Anterior cingulate cortex (tissue), 58 donors: ENCODE measurements around the gene TOMM5.
"Not testable (repeated sequence)": the region's sequence is repeated elsewhere in the genome, so short reads cannot be mapped to it uniquely, and the experiment has no call there.

ENCODE experiments used
- DNase-seq, 58 donors: peaks; one replicate each; lab custom pipeline; 2025; lab: John Stamatoyannopoulos, UW

Gene TOMM5

DNA sequence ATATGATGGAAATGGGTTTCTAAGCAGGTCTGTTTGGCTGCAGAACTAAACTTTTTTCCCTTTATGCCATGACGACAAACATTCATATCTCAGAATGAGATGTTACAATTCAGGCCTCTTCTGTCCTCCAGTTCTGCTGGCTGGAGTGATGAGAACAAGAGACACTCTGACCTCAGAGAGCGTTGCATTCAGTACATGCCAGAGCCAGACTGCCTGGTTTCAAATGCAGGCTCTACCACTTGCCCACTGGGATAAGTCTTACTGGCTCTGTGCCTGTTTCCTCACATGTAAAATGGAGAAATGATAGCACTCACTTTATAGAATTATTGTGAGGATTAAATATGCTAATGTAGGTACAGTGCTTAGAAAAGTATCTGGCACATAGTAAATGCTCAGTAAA lies 24.8 kb upstream of the TOMM5 start:
- DNase-seq = no peak

DNA sequence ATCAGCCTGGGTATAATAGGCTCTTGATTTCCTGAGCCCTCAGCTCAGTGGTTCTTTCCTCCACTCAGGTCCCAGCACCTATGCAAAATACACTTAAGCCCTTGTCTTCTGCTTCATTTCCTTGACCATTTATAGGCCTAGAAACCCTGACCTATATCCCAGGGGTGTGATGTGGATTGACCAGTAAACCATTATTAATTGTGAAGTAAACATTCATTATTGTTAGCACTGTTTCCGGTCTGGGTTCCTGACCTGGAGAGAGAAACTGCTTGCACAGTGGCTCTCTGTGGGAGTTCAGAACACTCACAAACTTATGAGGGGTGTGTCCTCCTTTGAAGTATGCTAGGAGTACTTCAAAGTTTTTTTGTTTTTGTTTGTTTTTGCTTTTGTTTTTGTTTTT lies 19.6 kb upstream of the TOMM5 start:
- no peak for DNase-seq

DNA sequence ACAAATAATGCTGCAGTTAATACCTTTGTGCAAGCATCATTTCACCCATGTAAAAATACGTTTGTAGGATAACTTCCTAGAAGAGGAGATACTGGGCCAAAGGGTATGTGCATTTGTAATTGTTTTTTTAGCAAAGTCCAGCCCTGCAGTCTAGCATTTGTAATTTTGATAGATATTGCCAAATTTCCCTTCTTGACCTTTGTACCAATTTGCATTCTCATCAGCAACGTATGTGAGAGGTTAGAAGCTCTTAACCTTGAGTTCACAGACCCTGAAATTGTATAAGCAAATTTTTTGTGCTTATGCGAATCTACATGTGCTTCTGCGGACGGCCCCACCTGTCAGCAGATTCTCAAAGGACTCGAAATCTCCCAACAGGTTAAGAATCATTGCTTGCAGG lies 18.6 kb upstream of the TOMM5 start:
- DNase-seq = no peak

DNA sequence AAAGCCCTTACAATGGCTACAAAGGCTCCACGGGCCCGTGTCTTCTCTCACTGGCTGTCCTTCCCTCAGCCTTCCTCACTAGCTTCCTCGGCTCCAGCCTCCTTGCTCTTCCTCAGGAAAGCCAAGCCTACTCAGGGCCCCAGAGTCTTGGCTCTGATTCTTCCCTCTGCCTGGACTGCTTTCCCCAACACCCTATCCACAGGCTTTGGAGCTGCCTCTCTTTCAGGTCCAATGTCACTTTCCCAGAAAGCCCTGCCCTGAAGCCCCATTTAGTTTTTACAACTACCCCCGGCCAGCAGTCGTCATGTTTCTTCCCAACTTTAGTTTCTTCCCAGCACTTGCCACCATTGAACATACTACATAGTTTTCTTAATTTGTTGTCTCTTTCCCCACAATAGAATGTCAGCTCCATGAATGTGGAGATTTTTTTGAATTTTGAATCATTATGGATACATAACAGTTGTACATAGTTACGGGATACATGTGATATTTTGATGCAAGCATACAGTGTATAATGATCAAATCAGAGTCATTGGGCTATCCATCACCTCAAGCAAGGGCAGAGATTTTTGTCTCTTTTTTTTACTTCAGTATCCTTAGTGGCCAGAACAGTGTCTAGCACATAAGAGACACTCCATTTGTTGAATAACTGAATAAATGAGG lies 17.5 kb upstream of the TOMM5 start:
- DNase-seq = no peak

DNA sequence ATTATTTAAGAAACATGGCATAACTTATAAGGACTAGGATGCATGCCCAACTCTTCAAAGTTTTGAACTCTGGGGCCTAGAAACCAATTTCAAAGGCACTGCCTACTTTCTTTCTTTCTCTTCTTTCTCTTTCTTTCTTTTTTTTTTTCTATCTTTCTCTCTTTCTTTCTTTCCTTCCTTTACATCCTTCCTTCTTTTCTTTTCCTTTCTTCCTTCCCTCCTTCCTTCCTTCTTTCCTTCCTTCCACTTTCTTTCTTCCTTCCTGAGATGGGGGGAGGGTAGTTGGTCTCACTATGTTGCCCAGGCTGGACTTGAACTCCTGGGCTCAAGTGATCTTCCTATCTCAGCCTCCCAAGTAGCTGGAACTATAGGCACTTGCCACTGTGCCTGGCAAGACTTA lies 15.9 kb upstream of the TOMM5 start:
- DNase-seq = no peak

DNA sequence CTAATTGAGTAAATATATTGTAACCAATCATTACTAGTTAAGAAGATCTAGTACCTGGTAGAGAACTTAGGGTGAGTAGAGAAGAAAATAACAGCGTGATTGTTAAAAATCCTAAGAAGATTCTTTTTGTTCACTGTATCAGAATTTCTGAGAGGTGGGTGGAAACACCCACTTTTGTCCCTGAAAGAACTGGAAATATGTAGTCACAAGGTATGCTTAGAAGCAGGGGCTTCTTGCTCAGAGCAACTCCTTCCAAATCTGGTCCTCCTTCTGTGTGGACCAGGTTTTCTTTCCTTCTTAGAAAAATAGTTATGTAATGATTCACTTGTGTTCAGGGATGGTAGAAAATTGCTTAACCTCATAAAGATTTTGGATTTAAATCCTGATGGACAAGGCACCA lies 11.9 kb upstream of the TOMM5 start:
- no peak for DNase-seq

DNA sequence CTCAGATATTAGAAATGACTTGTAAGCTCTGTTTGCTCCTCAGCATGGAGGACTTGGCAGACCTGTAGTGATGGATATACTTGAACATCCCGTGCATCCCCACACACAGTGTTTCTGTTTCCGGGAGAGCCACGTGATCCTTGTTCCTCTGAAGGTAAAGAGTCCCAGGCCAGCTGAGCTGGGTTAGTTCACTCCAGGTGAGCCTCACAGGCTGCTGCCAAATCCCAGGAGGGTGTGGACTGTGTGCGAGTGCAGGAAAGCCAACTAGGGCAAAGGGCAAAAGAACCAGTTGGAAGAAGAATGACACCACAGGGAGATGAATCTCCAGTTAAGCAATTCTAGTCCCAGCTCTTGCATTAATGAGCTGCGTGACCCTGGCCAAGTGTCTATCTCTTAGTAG lies 10.4 kb upstream of the TOMM5 start:
- DNase-seq = no peak

DNA sequence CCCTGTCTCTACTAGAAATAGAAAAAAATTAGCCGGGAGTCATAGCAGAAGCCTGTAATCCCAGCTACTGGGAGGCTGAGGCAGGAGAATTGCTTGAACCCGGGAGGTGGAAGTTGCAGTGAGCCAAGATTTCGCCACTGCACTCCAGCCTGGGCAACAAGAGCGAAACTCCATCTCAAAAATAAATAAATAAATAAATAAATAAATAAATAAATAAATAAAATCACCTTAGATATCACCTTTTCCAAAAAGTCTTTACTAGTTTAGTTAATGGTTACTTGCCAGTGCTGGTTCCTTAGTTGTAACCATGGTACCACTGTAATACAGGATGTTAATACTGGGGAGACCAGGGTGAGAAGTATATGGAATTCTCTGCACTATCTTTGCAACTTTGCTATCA lies 9.7 kb upstream of the TOMM5 start:
- DNase-seq = not testable (repeated sequence)

DNA sequence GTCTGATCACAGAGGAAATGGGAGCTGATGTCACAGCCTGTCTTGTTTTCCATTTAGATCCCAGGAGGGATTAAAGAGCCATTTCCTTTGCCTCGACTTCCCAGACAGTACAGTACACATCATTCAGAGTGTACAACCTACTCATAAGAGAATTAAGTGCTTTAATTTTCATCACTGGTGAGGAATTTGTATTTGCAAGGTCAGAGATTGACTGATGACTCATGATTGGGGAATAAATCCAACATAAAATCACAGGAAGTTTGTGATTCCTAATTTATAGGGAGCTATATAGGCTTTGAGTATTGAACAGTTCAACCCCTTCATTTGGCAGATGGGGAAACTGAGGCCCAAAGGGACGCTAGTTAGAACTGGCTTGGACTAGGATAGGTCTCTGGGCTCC lies 4.1 kb upstream of the TOMM5 start:
- no peak for DNase-seq

DNA sequence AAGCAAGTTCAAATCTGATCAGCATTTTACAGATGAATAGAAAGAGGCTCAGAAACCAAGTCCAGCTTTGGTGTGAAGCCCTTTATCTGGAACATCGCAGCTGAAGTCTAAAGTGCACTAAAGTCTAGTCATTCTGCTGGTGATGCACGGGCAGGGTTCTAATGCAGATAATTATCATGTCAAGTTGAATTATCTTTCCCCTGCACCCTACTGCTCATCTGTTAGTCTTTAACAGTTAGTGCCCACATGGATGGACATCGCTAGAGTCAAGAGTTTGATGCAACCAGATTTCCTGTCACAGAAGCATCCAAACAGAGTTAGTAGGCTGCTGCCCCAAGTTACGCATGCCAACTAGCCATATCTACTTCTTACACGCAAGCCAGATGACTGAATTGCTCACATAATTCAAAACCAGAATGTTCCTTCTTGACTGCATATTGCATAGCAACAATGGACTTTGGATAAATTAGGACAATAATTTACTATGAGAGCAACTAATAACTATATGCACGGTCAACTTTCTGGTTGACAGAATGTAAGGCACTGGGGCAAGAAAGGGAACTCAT lies 1.6 kb upstream of the TOMM5 start:
- DNase-seq = no peak

DNA sequence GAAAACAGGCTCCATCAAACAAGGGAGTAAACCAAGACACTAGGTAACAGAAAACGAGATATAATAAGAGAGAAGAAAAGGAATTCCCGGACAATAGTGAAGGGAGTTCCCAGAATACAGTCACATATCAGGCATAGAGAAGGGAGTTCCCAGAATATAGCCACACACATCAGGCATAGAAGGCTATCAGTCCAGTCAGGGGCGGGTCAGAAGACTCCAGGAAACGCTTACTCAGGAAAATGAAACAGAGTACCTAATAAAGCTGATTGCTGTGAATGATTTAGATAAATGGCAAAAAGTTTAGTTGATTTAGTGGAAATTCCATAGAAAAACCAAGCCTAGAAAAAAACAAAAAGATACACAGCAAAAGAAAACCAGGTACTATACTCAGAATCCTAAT lies 4.9 kb downstream of the TOMM5 start:
- no peak for DNase-seq

DNA sequence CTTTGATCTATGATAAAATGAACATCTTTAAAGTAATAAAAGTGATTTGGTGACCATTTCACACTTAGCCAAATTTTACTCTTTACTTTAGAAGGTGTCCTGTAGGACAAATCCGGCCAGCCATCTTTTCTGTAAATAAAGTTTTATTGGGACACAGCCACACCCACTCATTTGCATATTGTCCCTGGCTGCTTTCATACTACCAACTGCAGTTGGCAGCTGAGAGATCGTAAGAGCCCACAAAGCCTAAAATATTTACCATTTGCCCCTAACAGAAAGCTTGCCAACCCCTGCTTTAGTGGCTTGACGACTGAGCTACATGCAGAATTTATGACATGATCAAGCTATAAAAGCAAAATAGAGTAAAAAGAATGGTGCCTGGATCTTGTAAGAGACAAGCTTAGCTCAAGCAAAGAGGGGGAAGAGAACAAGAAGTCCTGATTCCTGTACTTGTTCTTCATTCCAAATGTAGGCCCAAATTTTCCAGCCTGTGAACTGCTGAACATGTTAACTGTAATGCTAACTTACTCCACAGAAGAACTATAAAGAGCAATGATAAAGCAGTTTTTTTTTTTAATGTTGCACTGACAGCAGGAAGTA lies 8.8 kb downstream of the TOMM5 start:
- no peak for DNase-seq

DNA sequence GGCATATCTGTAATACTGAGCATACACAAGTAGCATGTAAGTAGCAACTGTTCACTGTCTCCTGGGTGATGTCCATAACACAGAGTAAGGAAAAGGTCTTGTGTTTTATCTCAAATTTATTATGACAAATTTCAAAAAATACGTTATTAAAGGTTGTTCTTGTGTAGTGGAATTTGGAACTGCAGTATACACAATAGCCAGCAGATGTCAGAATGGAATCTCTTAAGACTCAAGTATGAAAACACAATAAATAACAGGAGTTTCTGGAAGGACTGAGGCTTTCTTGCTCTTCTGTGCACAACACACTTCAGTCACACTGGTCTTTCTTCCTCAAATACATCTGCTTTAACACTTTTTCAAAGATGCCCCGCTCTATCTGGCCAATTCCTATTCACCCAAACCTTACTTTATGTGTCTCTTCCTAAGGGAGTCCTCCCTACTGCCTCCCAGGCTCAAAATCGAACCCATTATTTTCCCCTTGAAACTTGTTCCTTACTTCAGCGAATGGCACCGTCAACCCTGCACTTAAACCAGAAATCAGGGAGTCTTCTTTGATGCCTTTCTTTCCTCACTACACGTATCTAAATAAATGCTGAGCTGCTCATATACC lies 9.7 kb downstream of the TOMM5 start:
- peak in 3 of 58 donors; percentile 13 to 19 (median 14) for DNase-seq

DNA sequence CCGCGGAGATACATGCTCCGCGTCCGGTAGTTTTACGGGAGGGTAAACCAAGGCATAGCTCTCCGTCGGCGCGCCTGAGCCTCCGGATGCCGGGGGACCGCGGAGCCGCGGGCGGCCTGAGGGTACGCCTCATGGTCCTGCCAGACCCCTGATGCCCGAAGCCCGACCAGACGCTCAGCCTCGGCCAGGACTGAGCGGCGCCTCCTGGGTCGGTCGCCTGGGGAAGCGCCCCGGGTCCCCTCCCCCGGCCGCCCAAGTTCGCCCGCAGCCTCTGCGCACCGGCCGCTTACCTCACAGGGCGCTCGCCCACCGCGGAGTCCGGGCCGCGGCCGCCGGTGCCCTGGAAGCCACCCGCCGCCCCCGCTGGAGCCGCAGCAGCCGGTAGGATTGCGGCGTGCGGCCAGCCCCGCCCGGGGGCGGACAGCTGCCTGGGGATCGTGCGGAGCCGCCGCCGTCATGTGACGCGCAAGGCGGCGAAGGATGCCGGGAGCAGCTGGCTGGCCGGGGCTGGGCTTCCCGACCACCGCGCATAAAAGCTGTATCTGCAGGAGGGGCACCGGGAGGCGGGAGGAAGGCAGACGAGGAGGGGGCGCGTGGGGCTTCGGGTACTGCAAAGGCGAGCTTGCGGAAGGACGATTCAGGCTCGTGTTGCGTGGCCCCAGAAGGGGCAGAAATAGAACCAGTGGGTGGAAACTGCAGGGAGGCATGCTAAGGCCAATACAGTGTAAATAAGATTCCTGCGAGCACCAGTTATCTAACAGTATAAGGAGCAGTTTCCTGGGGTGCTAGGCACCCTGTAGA lies 16.3 kb downstream of the TOMM5 start, which contains the start of gene FBXO10:
FBXO10 (minus strand) TSS at position 460 of the 801 bp plus-strand sequence. CDS start 34,612 bp downstream, outside the sequence.
- peak in 56 of 58 donors; percentile 16 to 80 (median 64) for DNase-seq

DNA sequence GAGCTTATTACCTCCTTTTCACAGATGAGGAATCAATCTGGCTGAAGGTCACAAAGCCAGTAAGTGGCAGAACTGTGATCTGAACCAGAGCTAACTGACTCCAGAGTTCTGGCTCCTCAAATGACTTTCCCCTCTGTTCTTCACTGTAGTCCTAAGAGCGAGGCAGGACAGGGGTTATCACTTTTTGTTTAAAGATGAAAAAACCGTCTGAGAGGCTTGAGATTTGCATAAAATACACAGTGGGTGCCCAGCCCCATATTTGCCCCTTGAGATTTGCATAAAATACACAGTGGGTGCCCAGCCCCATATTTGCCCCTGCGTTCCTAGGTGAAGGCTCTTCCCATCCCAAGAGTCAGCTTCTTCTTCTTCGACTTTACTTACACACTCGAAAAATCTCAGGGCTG lies 16.9 kb downstream of the TOMM5 start:
- DNase-seq = peak in 2 of 58 donors; percentile 12 to 16

DNA sequence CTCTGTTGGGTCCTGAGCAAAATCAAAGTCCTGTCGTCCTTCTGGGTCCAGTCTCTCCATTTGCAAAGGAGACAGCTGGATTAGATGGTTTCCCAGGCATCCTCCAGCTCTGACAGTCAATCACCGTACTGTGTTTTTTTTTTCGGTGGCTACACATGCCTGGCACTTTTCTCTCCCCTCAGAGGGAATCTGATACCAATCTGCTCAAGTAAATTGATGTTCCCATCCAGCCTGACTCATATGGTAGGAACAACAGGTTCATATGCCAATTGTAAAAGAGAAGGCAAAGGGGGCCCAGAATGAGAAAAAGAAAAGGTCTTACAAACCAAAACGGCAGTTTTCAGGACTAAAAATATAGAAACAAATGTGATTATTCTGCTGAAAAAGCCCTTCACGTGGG lies 17.4 kb downstream of the TOMM5 start:
- DNase-seq = peak in 1 of 58 donors; percentile 8

DNA sequence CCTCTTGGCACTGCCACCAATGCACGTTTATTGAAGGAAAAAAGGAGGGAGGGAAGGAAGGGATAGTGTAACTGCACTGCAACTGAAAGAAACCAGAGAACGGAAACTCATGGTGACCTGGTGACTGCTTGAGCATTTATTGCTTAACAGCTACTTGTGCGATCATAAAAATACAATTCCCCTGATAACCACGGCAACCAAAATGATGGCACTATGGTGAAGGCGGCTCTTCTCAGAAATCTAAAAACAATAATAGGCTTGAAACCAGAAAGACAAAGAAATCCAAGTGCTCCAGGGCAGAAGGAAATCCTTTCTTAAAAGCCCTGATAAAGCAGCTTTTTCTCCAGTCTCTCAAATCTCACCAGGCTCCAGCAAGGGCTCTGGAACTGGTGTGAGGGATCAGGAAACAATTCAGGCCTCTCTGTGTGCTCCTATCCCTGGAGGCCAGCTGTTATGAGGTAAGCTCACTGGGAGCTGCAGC lies 18.1 kb downstream of the TOMM5 start:
- no peak for DNase-seq

DNA sequence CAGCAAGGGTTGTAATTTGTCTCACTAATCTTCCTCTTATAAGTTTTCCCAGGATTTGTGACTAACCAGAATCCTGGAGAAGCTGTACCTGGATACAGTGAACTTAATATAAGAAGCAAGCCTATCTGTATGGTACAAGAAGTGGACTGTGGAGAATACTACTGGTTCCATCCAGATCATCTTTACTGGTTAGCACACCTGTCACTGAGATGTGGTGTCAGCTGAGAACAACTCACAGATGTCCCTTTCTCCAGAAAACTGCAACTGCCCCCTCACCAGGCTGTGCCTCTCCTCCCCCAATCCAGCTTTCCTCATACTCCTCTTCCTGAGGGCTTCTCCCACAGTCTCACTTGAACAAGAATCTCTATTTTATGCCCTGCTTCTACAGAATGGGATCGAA lies 21.1 kb downstream of the TOMM5 start:
- DNase-seq = no peak

DNA sequence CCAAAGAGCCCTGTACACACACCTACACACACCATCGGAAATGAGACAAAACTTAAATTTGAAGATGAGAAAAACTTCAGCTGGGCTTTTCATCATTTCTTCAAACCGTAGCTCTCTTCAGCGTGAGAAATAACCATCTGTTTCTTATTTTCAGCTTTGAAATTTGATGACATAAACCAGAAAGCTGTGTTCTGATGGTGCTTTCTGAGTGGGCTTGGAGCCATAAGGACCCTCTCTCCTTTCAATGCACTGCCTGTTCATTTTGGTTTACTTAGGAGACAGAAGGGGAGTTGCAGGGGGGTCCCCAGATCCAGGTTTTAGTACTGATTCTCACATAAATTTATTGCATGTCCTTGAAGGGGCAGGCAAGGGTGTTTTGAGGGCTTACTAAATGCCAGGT lies 25.7 kb downstream of the TOMM5 start:
- no peak for DNase-seq
